Right atrium auricular region (tissue), 2 donors: ENCODE measurements around the gene LIME1. TPM values are rescaled to one million over a fixed set of nuclear protein-coding genes. Genes with fewer than 3 reads are reported as not detected.

Experiments used
- DNase-seq: peaks from one replicate; pipeline ENCODE4 v3.0.0-alpha.2; 2019; ENCODE audit warnings: low spot score
- H3K27ac ChIP-seq, 2 donors: fragments of 200-600 bp; sonication (generic); 1 replicate in 1 of 2; 2 replicates in 1 of 2; pipeline ENCODE4 v1.5.1; 2016 to 2019
- H3K27me3 ChIP-seq, 2 donors: fragments of 200-600 bp; sonication (generic); one replicate each; pipeline versions ENCODE4 v1.5.1 to v1.6.0; 2017 to 2019
- H3K36me3 ChIP-seq: fragments of 200-600 bp; sonication (generic); one replicate; pipeline ENCODE4 v1.5.1; 2016
- H3K4me1 ChIP-seq, 2 donors: fragments of 200-600 bp; sonication (generic); one replicate each; pipeline versions ENCODE4 v1.5.1 to v1.6.0; 2017 to 2019
- H3K4me3 ChIP-seq, 2 donors: fragments of 200-600 bp; sonication (generic); 1 replicate in 1 of 2; 2 replicates in 1 of 2; pipeline ENCODE4 v1.5.1; 2017 to 2019; ENCODE audit warnings: mild to moderate bottlenecking in 1 of 2, moderate library complexity in 1 of 2
- H3K9me3 ChIP-seq, 2 donors: fragments of 200-600 bp; sonication (generic); one replicate each; pipeline ENCODE4 v1.5.1; 2019
- CTCF ChIP-seq, 2 donors: fragments of 200-600 bp; sonication (generic); IDR thresholded peaks; one replicate each; pipeline ENCODE4 v1.5.1; 2019; ENCODE audit warnings: antibody characterized with exemption in 2 of 2
- total RNA-seq, 2 donors: library from RNA; depleted of rRNA; stranded (reverse); fragments of >200 nt; gene quantifications; one replicate each; pipeline ENCODE4 v1.1.0, GENCODE V29; 2016

LIME1 gene
- total RNA-seq, 2 donors from 2014 or later = 2.4 to 2.5 TPM

- Histone ChIP-seq H3K4me1 (peaks cover 0 to 47% of the 10 kb centered on the region in 2 donors), H3K27ac (peak overlapping the region in 1 of 2 donors; percentile 56), H3K27me3 (no peaks in the 10 kb centered on the region), H3K9me3 (no peaks in the 10 kb centered on the region), H3K4me3 (no peak overlapping the region), H3K36me3 (peaks cover 18% of the 10 kb centered on the region)
- DNase-seq = no peak
- no peak for TF ChIP-seq CTCF (IDR thresholded peaks at IDR 0.05)
These were observed 36.0 kb upstream of the LIME1 start for GRCh38 chr20:63700199-63701050.

DNA sequence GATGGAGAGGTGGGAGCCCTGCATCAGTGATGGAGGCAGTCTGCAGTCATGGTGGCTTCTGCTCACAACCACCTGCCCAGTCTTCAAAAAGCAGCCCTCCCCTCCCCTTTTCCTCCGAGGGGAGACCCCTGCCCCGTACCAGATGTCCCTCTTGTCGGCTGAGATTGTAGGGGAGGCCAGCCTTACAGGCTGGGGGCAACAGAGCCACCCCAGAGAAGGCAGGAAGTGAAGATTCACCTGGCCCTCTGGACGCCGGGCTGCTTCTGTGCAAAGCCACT lies 35.5 kb upstream of the LIME1 start:
- Histone ChIP-seq H3K27ac (no peak overlapping the region), H3K4me1 (peaks cover 0 to 43% of the 10 kb centered on the region in 2 donors)
- DNase-seq = no peak

GRCh38 chr20:63701329-63702035 lies 35.0 kb upstream of the LIME1 start:
- peaks cover 27% of the 10 kb centered on the region for H3K36me3 ChIP-seq
- H3K4me3 ChIP-seq = no peak overlapping the region
- TF ChIP-seq CTCF (IDR thresholded peaks at IDR 0.05) = no peak
- H3K27me3 ChIP-seq = no peaks in the 10 kb centered on the region
- DNase-seq = no peak
- peaks cover 0 to 43% of the 10 kb centered on the region in 2 donors for H3K4me1 ChIP-seq
- H3K27ac ChIP-seq = no peak overlapping the region
- H3K9me3 ChIP-seq = no peaks in the 10 kb centered on the region

More for the DNA sequence above, 35.5 kb upstream of the LIME1 start:
- no peaks in the 10 kb centered on the region for H3K9me3 ChIP-seq
- no peaks in the 10 kb centered on the region for H3K27me3 ChIP-seq
- peaks cover 23% of the 10 kb centered on the region for H3K36me3 ChIP-seq
- no peak overlapping the region for H3K4me3 ChIP-seq
- TF ChIP-seq CTCF (IDR thresholded peaks at IDR 0.05) = no peak

GRCh38 chr20:63702036-63702665 lies 34.3 kb upstream of the LIME1 start:
- Histone ChIP-seq H3K36me3 (peaks cover 27% of the 10 kb centered on the region), H3K27ac (no peak overlapping the region), H3K4me3 (no peak overlapping the region), H3K9me3 (no peaks in the 10 kb centered on the region), H3K27me3 (no peaks in the 10 kb centered on the region), H3K4me1 (peaks cover 0 to 43% of the 10 kb centered on the region in 2 donors)
- no peak for TF ChIP-seq CTCF (IDR thresholded peaks at IDR 0.05)
- no peak for DNase-seq

GRCh38 chr20:63702751-63703470 lies 33.6 kb upstream of the LIME1 start:
- no peaks in the 10 kb centered on the region for H3K27me3 ChIP-seq
- no peaks in the 10 kb centered on the region for H3K9me3 ChIP-seq
- peaks cover 27% of the 10 kb centered on the region for H3K36me3 ChIP-seq
- H3K27ac ChIP-seq = no peak overlapping the region
- DNase-seq = no peak
- H3K4me1 ChIP-seq = peaks cover 0 to 36% of the 10 kb centered on the region in 2 donors
- H3K4me3 ChIP-seq = no peak overlapping the region
- TF ChIP-seq CTCF (IDR thresholded peaks at IDR 0.05) = no peak
